ENCODE data around the gene CLCF1.

CLCF1 gene

GRCh38 chr11:67393990-67394389 is 20.6 kb upstream of the CLCF1 start:
- DNase-seq: no peak

DNA sequence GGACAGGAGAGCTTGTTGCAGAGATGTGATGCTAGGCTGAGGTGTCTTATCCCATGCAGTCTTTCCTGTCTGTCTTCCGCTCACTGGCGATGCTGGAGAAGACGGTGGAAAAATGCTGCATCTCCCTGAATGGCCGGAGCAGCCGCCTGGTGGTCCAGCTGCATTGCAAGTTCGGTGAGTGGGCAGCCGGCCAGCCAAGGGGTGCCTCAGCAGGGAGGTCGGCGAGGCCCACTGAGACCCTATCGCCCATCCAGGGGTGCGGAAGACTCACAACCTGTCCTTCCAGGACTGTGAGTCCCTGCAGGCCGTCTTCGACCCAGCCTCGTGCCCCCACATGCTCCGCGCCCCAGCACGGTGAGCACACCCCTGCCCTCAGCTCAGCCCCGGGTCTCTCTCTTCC is 20.0 kb upstream of the CLCF1 start:
- DNase-seq: no peak

- DNase-seq: no peak
Measured at GRCh38 chr11:67392183-67392715, 18.9 kb upstream of the CLCF1 start.

DNA sequence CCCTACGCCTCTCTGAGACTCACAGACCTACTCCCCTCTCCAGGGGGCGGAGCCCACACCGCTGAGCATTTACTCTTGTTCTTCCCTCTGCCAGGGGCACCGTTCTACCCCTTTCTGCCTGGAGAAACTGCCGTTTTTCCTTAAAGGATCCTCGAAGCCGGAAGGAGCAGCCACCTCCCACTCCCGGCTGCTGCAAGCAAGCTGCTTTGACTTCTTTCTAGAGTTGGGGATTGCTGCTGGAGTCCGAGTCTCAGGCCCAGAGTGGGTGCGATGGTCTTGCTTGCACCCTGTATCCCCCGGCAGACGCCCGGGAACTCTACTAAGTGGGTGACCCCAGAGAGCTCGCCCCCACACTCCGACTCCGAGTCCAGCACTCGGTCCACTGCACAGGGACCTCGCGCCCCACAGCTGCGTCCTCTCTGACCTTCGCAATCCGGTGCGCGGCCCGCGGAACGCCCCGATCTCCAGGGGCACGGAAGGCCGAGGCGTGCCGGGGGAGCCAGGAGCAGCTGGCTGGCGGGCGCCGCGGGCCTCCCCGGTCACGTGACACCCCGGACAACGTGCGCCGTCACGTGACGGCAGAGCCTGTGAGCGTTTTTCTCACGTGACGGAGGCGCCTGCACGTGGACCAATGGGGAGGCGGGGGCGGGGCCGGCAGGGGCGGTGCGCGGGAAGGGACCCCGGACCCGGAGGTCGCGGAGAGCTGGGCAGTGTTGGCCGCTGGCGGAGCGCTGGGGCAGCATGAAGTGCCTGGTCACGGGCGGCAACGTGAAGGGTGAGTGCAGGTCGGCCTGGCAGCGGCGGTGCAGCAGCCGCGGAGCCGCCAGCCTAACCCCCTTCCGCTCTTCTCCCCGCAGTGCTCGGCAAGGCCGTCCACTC is 18.1 kb upstream of the CLCF1 start, which contains the start of gene RAD9A:
Gene RAD9A (plus strand): TSS at position 683 of the 879 bp plus-strand sequence. CDS start 59 bp downstream, at position 742.
- DNase-seq: peak; percentile 93

GRCh38 chr11:67390947-67391303 is 17.5 kb upstream of the CLCF1 start:
- DNase-seq: no peak

- peak; percentile 57 for DNase-seq
Measured at GRCh38 chr11:67389477-67389876, 16.1 kb upstream of the CLCF1 start.

GRCh38 chr11:67387518-67387917 is 14.1 kb upstream of the CLCF1 start:
- no peak for DNase-seq

DNA sequence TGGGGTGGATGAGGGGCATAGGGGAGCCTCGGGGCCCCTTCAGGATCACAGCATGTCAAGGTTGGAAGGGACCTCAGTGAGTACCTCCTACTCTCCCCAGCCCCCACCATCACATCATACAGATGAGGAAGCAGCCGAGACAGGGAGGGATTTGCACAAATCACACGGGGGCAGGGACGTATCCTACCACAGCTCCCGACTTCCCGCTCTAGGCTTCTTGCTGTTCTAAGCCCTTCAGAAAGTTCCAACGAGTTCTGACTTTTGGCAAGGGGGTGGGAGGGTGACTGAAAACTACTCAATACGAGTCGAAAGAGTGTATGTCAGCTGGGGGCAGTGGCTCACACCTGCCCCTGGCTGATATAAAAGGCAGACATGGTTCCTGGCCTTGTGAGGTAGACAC is 13.7 kb upstream of the CLCF1 start:
- no peak for DNase-seq

DNA sequence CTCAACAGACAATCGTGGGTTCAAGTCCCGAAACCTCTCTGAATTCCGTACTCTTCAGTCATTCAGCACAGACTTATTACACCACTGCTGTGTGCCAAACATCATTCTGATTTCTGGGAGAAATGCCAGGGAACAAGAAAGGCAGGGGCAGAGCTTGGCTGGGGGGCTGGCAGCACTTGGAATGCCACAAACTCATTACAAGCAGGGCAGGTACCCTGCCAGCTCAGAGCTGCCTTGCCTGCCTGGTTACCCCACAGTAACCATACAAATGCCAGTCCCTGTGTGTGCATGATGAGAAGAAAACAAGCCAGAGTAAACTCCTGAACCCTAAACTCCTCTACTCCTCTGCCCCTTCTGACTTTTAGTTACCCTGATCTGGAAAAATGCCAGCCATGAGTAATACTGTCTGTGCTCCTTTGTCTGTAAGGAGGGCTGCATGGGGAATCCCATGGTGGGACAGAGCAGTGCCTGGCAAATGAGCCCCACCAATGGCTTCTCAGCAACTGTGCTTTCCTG is 11.5 kb upstream of the CLCF1 start:
- DNase-seq: no peak

- DNase-seq: peak; percentile 80
Measured at GRCh38 chr11:67382276-67383136, 9.1 kb upstream of the CLCF1 start.

- no peak for DNase-seq
Measured at GRCh38 chr11:67381244-67381972, 8.0 kb upstream of the CLCF1 start.

DNA sequence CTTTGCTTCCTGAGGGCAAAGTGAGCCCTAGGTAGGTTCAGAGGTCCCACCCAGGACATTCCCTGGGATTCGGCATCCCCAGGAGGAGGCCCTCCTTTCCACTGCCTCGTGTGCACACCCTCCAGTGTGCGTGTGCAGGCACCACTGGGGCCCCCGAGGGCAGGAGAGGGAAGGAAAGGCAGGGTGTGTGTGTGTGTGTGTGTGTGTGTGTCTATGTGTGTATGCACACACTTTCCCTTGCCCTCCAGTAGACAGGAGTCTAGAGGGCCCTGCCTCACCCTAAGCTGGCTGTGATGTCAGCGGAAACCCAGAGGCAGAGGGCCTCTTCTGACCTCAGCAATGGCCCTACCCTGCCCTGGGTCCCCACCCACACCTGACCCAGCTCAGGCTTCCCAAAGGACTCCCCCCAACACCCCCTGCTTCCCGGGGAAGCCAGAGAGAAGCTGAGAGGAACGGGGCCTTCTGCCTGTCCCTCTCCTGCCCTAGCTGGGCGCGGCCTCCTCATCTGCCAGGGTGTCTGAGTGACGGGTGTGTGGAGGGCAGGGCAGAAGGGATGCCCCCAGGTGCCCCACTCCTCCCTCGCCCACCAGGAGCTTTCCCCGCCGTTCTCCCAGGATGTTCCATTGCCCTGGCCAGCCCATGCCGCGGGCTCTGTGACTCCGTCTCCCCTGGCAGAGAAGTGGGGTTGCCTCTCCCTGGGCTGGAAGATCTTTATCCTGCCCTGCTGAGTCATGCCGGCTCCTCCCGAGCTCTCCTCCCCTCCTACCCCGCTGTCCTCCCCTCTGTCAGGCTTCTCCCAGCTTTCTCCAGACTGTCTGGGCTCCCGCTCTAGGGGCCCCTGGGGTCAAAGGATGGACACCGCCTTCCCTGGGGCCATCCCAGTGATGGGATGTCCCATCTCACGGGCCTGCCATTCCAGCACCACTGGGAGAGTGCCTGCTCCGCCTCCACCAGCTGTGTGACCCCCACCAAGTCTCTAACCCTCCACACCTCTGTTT is 6.0 kb upstream of the CLCF1 start:
- no peak for DNase-seq

- DNase-seq: no peak
Measured at GRCh38 chr11:67378544-67378943, 5.1 kb upstream of the CLCF1 start.

- no peak for DNase-seq
Measured at GRCh38 chr11:67376873-67377808, 3.7 kb upstream of the CLCF1 start.

DNA sequence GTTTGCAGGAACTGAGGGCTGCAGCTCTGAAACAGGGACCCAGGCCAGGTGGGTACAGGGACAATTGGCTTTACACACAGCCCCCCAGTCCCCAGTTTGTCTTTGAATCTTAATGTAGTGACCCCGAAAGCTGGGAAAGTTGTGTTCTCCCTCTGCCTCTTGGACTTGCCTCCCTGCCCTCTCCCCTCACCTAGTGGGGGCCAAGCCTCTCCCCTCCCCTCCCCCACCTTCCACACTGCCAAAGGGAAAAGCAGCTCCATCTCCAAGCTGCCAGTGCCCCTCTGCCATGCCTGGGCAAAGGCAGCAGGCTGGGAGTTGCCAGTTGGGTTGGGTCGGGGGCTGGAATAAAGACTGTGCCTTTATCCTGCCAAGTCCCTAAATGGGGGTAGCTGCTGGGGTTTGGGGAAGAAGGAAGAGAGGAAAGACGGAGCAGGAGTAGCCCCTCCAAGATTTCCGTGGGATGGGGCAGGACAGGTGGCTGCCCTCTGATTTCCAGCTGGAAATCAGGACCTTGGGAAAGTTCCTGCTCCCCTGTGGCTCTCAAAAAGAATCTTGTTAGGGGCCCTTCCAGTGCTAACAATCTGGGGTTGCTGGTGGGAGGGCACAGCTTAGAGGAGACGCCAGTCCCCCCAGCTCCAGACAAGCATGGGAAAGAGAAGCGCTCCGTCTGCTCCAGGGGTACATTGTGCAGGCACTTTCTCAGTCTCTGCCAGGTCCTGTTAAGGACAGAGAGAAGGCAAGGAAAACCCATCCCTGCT is 2.8 kb upstream of the CLCF1 start:
- no peak for DNase-seq

DNA sequence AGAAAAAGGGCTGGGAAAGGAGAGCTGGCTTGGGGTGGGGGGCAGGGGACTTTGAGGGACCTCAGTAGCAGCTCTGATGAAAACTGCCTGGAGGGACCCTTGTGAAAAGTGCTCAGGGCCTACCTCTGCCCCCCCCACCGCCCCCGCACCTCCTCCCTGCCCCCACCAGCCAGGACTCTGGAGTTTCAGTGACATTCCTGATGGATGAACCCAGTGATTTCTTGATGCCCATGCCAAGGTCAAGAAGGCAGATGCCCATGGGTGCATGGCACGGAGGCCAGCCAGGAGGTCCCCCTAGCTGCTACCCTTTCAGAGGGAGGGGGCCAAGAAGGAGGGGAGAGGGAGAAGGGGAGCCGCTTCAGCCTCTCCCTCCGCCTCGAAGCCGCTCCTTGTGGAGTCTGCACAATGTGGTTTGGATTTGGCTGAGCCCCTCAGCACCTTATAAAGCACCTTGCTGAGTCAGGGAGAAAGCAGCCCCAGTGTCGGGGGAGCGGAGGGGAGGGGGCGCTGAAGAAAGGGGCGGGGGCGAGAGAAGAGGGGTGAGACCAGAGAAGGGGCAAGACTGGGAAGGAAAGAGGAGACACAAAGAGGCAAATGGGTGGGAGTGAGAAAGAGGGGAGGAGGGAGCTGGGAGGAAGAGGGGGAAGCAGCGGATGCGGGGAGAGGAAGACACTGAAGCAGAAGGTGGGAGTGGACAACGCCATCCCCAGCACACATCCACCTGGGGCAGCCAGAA is 2.1 kb upstream of the CLCF1 start:
- no peak for DNase-seq

- no peak for DNase-seq
Measured at GRCh38 chr11:67374571-67375281, 1.3 kb upstream of the CLCF1 start.
